K562 (cell line): ENCODE results near the gene EML6. TPM values are rescaled to one million over a fixed set of nuclear protein-coding genes. Genes with fewer than 3 reads are reported as not detected.

Experiments used
- ATAC-seq: fragments of 200-7000 bp; cut with Tn5 transposase; 3 replicates; pipeline ENCODE4 v1.9.1; 2020; ENCODE audit warnings: moderate library complexity
- BruUV-seq: library from RNA; stranded (reverse); fragments of 400-500 nt; replicated peaks from 2 replicates; lab custom pipeline; 2021; lab: Mats Ljungman, UMichigan
- CTCF ChIA-PET: fragments of 300-600 bp; formaldehyde crosslinking; extraction: SDS; loops from one replicate; lab custom pipeline; 2021; ENCODE audit warnings: low intra/inter-chr PET ratio; lab: Yijun Ruan, JAX
- POLR2A ChIA-PET: fragments of 300-600, 350-650 bp; sonication (Branson Sonifier 250); formaldehyde crosslinking; extraction: SDS; loops from one replicate; lab custom pipeline; 2021; ENCODE audit warnings: antibody characterized with exemption, inconsistent platforms; lab: Yijun Ruan, JAX
- DNase-seq, 4 experiments: peaks; one replicate each; pipeline versions ENCODE4 v3.0.0 to v3.0.0-alpha.2; 2011 to 2018; ENCODE audit warnings: low spot score in 3 of 4, mixed read lengths in 3 of 4; ENCODE audit errors: extremely low read depth in 1 of 4
- FAIRE-seq: peaks from 2 replicates; lab custom pipeline; 2011; peaks lifted over from hg19 to GRCh38; lab: Jason Lieb, UNC
- H2AFZ ChIP-seq: 2 replicates; pipeline ENCODE4 v1.6.0; 2011; ENCODE audit warnings: low read depth, low read length, control low read depth, inconsistent platforms
- H3K27ac ChIP-seq: fragments of 200-600 bp; 3 replicates; pipeline ENCODE4 v1.8.0; 2011; ENCODE audit warnings: low read depth, mild to moderate bottlenecking, control low read depth, inconsistent platforms, low read length, moderate library complexity, mixed read lengths; ENCODE audit errors: extremely low read depth
- H3K27me3 ChIP-seq, 2 experiments: fragments of 300-600 bp in 1 of 2; 2 replicates in 1 of 2; 3 replicates in 1 of 2; pipeline versions ENCODE4 v1.6.0 to v1.8.0; 2011; ENCODE audit warnings: inconsistent platforms in 2 of 2, low read length in 2 of 2, mild to moderate bottlenecking in 1 of 2, mixed read lengths in 1 of 2, moderate library complexity in 1 of 2; ENCODE audit not compliant: control insufficient read depth in 2 of 2, insufficient read depth in 2 of 2
- H3K36me3 ChIP-seq: fragments of 300-600 bp; 3 replicates; pipeline ENCODE4 v1.8.0; 2011; ENCODE audit warnings: mild to moderate bottlenecking, low read length, inconsistent platforms; ENCODE audit not compliant: control insufficient read depth, insufficient read depth
- H3K4me1 ChIP-seq, 2 experiments: fragments of 200-600 bp in 1 of 2; replicated peaks in 1 of 2; 2 replicates in 1 of 2; 3 replicates in 1 of 2; pipeline versions ENCODE4 v1.5.1 to v1.8.0; 2011; ENCODE audit warnings: inconsistent platforms in 2 of 2, low read length in 2 of 2, mild to moderate bottlenecking in 1 of 2, mixed read lengths in 1 of 2, moderate library complexity in 1 of 2; ENCODE audit not compliant: control insufficient read depth in 2 of 2, insufficient read depth in 2 of 2
- H3K4me2 ChIP-seq: 2 replicates; pipeline ENCODE4 v1.6.1; 2011; ENCODE audit warnings: low read length, control low read depth, inconsistent platforms, mixed read lengths; ENCODE audit not compliant: insufficient read depth
- H3K4me3 ChIP-seq: fragments of 200-600 bp; sonication (generic), shearing (Covaris generic); 2 replicates; pipeline ENCODE4 v1.5.1; 2016; ENCODE audit warnings: control low read depth, inconsistent platforms
- H3K79me2 ChIP-seq: fragments of 200-600 bp; 3 replicates; pipeline ENCODE4 v1.8.0; 2011; ENCODE audit warnings: low read length, inconsistent platforms; ENCODE audit not compliant: control insufficient read depth, insufficient read depth
- H3K9ac ChIP-seq, 2 experiments: 2 replicates each; pipeline versions ENCODE4 v1.6.0 to v1.6.1; 2011; ENCODE audit warnings: low read depth in 2 of 2, low read length in 2 of 2, control low read depth in 1 of 2, inconsistent platforms in 1 of 2, mild to moderate bottlenecking in 1 of 2, mixed read lengths in 1 of 2; ENCODE audit not compliant: insufficient read depth in 1 of 2
- H3K9me1 ChIP-seq: one replicate; pipeline ENCODE4 v1.6.0; 2011; ENCODE audit warnings: inconsistent platforms, mild to moderate bottlenecking, low read length, moderate library complexity; ENCODE audit not compliant: control insufficient read depth, insufficient read depth
- H3K9me3 ChIP-seq: replicated peaks from 2 replicates; pipeline ENCODE4 v1.5.1; 2011; ENCODE audit warnings: low read depth, low read length, inconsistent platforms; ENCODE audit not compliant: control insufficient read depth, insufficient read depth
- H4K20me1 ChIP-seq: replicated peaks from 2 replicates; pipeline ENCODE4 v1.6.1; 2011; ENCODE audit warnings: low read length, inconsistent platforms, mixed read lengths; ENCODE audit not compliant: control insufficient read depth, insufficient read depth
- CBFB ChIP-seq: sonication (generic); formaldehyde crosslinking; IDR thresholded peaks from 2 replicates; pipeline ENCODE4 v1.4.0; 2020; ENCODE audit warnings: mild to moderate bottlenecking, missing genetic modification reagents
- CREM ChIP-seq: IDR thresholded peaks from 2 replicates; pipeline ENCODE4 v1.6.1; 2014; ENCODE audit warnings: antibody characterized with exemption, low read depth
- ELF4 ChIP-seq: fragments of 450-650 bp; formaldehyde crosslinking; IDR thresholded peaks from 2 replicates; pipeline ENCODE4 v1.4.0; 2022; ENCODE audit warnings: missing genetic modification characterization
- MAFG ChIP-seq: fragments of 450-650 bp; conservative IDR thresholded peaks from 2 replicates; pipeline ENCODE4 v1.6.1; 2016; ENCODE audit warnings: missing genetic modification characterization, missing compliant biosample characterization
- NFXL1 ChIP-seq: fragments of 450-650 bp; formaldehyde crosslinking; IDR thresholded peaks from 2 replicates; pipeline ENCODE4 v1.4.0; 2021; ENCODE audit warnings: mild to moderate bottlenecking
- NFYB ChIP-seq: IDR thresholded peaks from 2 replicates; pipeline ENCODE4 v1.6.1; 2011; ENCODE audit warnings: mild to moderate bottlenecking, moderate library complexity; ENCODE audit not compliant: insufficient read length; ENCODE audit errors: extremely low read depth
- RBM14 ChIP-seq: fragments of 200-400 bp; formaldehyde crosslinking; IDR thresholded peaks from 2 replicates; pipeline ENCODE4 v1.6.1; 2018; ENCODE audit warnings: low read depth, mild to moderate bottlenecking, low read length, moderate library complexity, borderline replicate concordance; ENCODE audit not compliant: insufficient read depth
- SREBF1 ChIP-seq: fragments of 150-350 bp; IDR thresholded peaks from 2 replicates; pipeline ENCODE4 v1.6.1; 2014; ENCODE audit warnings: antibody characterized with exemption, low read depth, low read length, borderline replicate concordance
- TFAM ChIP-seq: fragments of 250-450 bp; sonication (Bioruptor Pico); conservative IDR thresholded peaks from 2 replicates; pipeline ENCODE4 v1.5.0; 2021; ENCODE audit warnings: mild to moderate bottlenecking, moderate library complexity
- TOE1 ChIP-seq, 2 experiments: fragments of 450-650 bp in 1 of 2; sonication (generic) in 1 of 2; formaldehyde crosslinking in 1 of 2; IDR thresholded peaks; 2 replicates each; pipeline versions ENCODE4 v1.7.1 to v1.8.0; 2016 to 2022; ENCODE audit warnings: borderline replicate concordance in 2 of 2, mild to moderate bottlenecking in 2 of 2, antibody characterized with exemption in 1 of 2, inconsistent platforms in 1 of 2, low read depth in 1 of 2, missing genetic modification reagents in 1 of 2, moderate library complexity in 1 of 2
- ZNF316 ChIP-seq: fragments of 450-650 bp; IDR thresholded peaks from 2 replicates; pipeline ENCODE4 v1.6.1; 2016
- WGBS: fragments of 100-300 bp; shearing (Covaris generic); methylation state at CpG from one replicate; pipeline ENCODE4 v1.1.6; 2016; ENCODE audit warnings: low coverage, mixed read lengths; ENCODE audit not compliant: insufficient coverage; ENCODE audit errors: missing lambda C conversion rate; 5-methylcytosine and 5-hydroxymethylcytosine counted together
- in situ Hi-C: fragments of 300-500 bp; cut with MboI; formaldehyde crosslinking; loops from 4 replicates; pipeline ENCODE4 v1.15.0; 2018; ENCODE audit warnings: inconsistent platforms, mixed read lengths
- intact Hi-C: fragments of 100-400 bp; cut with micrococcal nuclease; formaldehyde crosslinking; loops from 2 replicates; pipeline ENCODE4 v1.14.2; 2022
- polyA plus RNA-seq, 8 experiments: library from polyadenylated mRNA; depleted of rRNA in 4 of 8; stranded (reverse) in 5 of 8; unstranded in 3 of 8; fragments of >200 nt; fragmentation: Nextera tagmentation in 2 of 8; fragmentation: Illumina TruSeq in 1 of 8; extraction: Ambion mirVana in 2 of 8; extraction: Trizol in 1 of 8; gene quantifications; 2 replicates each; pipeline versions ENCODE4 v1.2.1 to v1.2.3, GENCODE V29; 2011 to 2014; ENCODE audit warnings: inconsistent platforms in 1 of 8, missing spikeins in 1 of 8
- total RNA-seq, 7 experiments: library from RNA; depleted of rRNA in 6 of 7; stranded (reverse); fragments of >200 nt in 6 of 7; fragmentation: Illumina TruSeq in 2 of 7; extraction: Trizol in 2 of 7; gene quantifications; 2 replicates each; pipeline versions ENCODE4 v1.2.1 to v1.2.3, GENCODE V29; 2011 to 2021; ENCODE audit warnings: low replicate concordance in 1 of 7
- TF ChIP-seq, protein P1 (sequence below), 3 experiments: fragments of 200-800 bp in 1 of 3; sonication (Bioruptor generic) in 1 of 3; sonication (generic) in 1 of 3; formaldehyde crosslinking in 1 of 3; IDR thresholded peaks; 2 replicates each; pipeline versions ENCODE4 v1.6.1 to v1.8.0; 2016 to 2022; ENCODE audit warnings: mild to moderate bottlenecking in 2 of 3, missing compliant biosample characterization in 2 of 3, missing genetic modification characterization in 2 of 3, missing genetic modification reagents in 1 of 3
- TF ChIP-seq, protein P2 (sequence below): fragments of 250-450 bp; sonication (Bioruptor Pico); IDR thresholded peaks from 2 replicates; pipeline ENCODE4 v1.8.0; 2021; ENCODE audit warnings: moderate library complexity, mild to moderate bottlenecking, inconsistent platforms
- TF ChIP-seq, protein P3 (sequence below): sonication (generic); formaldehyde crosslinking; IDR thresholded peaks from 2 replicates; pipeline ENCODE4 v1.9.0; 2022; ENCODE audit warnings: mild to moderate bottlenecking, missing genetic modification reagents
- TF ChIP-seq, protein P4 (sequence below): fragments of 450-650 bp; IDR thresholded peaks from 2 replicates; pipeline ENCODE4 v1.6.1; 2016; ENCODE audit warnings: missing biosample characterization, missing genetic modification characterization

The EML6 gene
- total and polyA plus RNA-seq, 9 of the 15 experiments (the other 6 are each of a cell fraction or from before 2014, with no cell fraction given): 0.07 to 0.56 (median 0.25) TPM

DNA sequence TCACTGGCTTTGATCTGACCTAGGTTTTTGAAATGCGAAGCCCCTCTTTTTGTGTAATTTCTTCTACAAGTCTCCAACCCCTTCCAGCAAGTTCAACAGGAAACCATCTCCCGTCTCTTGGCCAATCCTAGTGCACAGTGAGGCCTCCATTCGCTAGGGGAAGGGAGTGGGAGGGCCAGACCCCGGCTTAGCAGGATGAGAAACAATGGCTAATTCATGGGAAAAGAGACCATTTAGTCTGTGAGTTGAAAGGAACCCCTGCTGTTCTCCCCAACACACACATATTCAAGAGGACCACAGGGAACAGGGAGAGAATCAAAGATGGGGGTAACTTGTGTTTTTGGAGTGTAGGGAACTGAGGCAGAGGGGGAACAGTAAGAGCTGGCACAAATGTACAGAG, 243.8 kb downstream of the EML6 start:
- ATAC-seq: no peak
- Histone ChIP-seq H3K27me3 (no peaks in the 10 kb centered on the region), H3K9me1 (peaks cover 3% of the 10 kb centered on the region), H3K4me2 (no peak overlapping the region), H3K9me3 (no peaks in the 10 kb centered on the region), H3K27ac (no peak overlapping the region), H2AFZ (no peak overlapping the region), H4K20me1 (no peaks in the 10 kb centered on the region; the same call in 1 of the 2 replicates), H3K9ac (no peak overlapping the region; a peak in 1 of 4 replicates), H3K79me2 (no peaks in the 10 kb centered on the region), H3K36me3 (peaks cover 29% of the 10 kb centered on the region), H3K4me1 (peaks cover 4 to 7% of the 10 kb centered on the region in 2 experiments; a peak in 3 of 5 replicates), H3K4me3 (no peak overlapping the region)
- ChIA-PET CTCF (no interaction called here), POLR2A (interaction anchor here (0.7 to 2.7 kb wide), 3 partner anchors 11 to 29 kb away, joined by 3 to 15 read pairs (median 3); no protein-coding TSS in a partner anchor)
- intact Hi-C loops: loop anchor here (5.0 kb wide), 1 partner anchor 200 kb away; no protein-coding TSS in a partner anchor
- DNase-seq: no peak
- in situ Hi-C loops: no loop called here
- WGBS: 57% methylated on average over 4 of the region's 4 CpGs
- no TSS peak for BruUV-seq
- FAIRE-seq: no peak
- no peak for TF ChIP-seq RBM14
- TF ChIP-seq ZNF316: no peak
- TF ChIP-seq, protein P1, sequence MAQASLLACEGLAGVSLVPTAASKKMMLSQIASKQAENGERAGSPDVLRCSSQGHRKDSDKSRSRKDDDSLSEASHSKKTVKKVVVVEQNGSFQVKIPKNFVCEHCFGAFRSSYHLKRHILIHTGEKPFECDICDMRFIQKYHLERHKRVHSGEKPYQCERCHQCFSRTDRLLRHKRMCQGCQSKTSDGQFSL (CRISPR knock-in tag; IDR thresholded peaks at IDR 0.05): no peak
- TF ChIP-seq, protein P1 (tag; IDR thresholded peaks at IDR 0.05): no peak
- no peak for TF ChIP-seq NFYB
- TF ChIP-seq, protein P2, sequence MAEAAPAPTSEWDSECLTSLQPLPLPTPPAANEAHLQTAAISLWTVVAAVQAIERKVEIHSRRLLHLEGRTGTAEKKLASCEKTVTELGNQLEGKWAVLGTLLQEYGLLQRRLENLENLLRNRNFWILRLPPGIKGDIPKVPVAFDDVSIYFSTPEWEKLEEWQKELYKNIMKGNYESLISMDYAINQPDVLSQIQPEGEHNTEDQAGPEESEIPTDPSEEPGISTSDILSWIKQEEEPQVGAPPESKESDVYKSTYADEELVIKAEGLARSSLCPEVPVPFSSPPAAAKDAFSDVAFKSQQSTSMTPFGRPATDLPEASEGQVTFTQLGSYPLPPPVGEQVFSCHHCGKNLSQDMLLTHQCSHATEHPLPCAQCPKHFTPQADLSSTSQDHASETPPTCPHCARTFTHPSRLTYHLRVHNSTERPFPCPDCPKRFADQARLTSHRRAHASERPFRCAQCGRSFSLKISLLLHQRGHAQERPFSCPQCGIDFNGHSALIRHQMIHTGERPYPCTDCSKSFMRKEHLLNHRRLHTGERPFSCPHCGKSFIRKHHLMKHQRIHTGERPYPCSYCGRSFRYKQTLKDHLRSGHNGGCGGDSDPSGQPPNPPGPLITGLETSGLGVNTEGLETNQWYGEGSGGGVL: no peak
- no peak for TF ChIP-seq NFXL1 (CRISPR knock-in tag)
- no peak for TF ChIP-seq TFAM (CRISPR knock-in tag)
- no peak for TF ChIP-seq TOE1 (IDR thresholded peaks at IDR 0.05; ENCODE audit: borderline replicate concordance)
- no peak for TF ChIP-seq TOE1 (CRISPR knock-in tag; IDR thresholded peaks at IDR 0.05; ENCODE audit: borderline replicate concordance, low read depth)
- no peak for TF ChIP-seq CREM
- TF ChIP-seq, protein P3, sequence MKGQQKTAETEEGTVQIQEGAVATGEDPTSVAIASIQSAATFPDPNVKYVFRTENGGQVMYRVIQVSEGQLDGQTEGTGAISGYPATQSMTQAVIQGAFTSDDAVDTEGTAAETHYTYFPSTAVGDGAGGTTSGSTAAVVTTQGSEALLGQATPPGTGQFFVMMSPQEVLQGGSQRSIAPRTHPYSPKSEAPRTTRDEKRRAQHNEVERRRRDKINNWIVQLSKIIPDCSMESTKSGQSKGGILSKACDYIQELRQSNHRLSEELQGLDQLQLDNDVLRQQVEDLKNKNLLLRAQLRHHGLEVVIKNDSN: no peak
- TF ChIP-seq CBFB: no peak
- no peak for TF ChIP-seq SREBF1
- TF ChIP-seq, protein P4, sequence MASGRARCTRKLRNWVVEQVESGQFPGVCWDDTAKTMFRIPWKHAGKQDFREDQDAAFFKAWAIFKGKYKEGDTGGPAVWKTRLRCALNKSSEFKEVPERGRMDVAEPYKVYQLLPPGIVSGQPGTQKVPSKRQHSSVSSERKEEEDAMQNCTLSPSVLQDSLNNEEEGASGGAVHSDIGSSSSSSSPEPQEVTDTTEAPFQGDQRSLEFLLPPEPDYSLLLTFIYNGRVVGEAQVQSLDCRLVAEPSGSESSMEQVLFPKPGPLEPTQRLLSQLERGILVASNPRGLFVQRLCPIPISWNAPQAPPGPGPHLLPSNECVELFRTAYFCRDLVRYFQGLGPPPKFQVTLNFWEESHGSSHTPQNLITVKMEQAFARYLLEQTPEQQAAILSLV: no peak
- TF ChIP-seq ELF4 (CRISPR knock-in tag): no peak
- no peak for TF ChIP-seq MAFG (tag)
